ENCODE data around the gene CHRDL2. TPM values are rescaled to one million over a fixed set of nuclear protein-coding genes. Genes with fewer than 3 reads are reported as not detected.
"Not testable (repeated sequence)": the region's sequence is repeated elsewhere in the genome, so short reads cannot be mapped to it uniquely, and the experiment has no call there.

CHRDL2 gene
- total RNA-seq, 6 experiments from 2014 or later, result not detected

DNA sequence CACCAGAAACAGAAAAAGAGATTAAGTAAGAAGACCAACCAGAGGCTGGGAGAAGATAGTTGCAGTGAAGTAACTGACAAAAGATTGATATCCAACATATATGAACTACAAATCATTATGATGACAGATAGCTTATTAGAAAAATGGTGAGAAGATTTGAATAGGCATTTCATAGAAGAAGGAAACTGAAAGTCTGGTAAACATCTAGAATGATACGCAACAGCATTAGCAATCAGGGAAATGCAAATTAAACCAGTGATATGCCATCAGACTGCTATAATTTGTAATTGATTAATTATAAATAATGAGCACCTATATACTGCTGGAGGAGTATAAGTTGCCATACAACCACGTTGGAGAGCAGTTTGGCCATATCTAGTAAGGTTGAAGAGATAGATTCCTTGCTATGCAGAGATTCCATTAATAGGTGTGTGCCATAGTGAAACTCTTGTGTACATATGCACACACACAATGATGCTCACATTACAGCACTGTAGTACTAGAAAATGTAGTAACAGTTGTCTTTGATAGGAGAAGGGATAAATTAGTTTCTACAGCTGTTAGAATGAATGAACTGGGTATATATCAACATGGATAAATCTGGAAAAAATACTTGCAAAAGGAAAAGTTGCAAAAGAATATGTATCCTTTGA is 38.0 kb upstream of the CHRDL2 start:
- peaks cover 41% of the 10 kb centered on the region for H3K4me1 Mint-ChIP-seq (ENCODE audit: low read depth)

GRCh38 chr11:74768172-74768651 is 37.0 kb upstream of the CHRDL2 start:
- H3K27ac Mint-ChIP-seq; H3K27me3 Mint-ChIP-seq (ENCODE audit: insufficient read depth); H3K4me3 Mint-ChIP-seq; H3K9me3 Mint-ChIP-seq; DNase-seq: not testable (repeated sequence)
- peaks cover 13% of the 10 kb centered on the region for H3K36me3 Mint-ChIP-seq (ENCODE audit: low read depth)
- peaks cover 36% of the 10 kb centered on the region for H3K4me1 Mint-ChIP-seq (ENCODE audit: low read depth)

More for the DNA sequence above, 38.0 kb upstream of the CHRDL2 start:
- H3K9me3 Mint-ChIP-seq, result no peaks in the 10 kb centered on the region
- TF ChIP-seq CTCF (IDR thresholded peaks at IDR 0.05), result no peak
- no peak overlapping the region for H3K27ac Mint-ChIP-seq
- peaks cover 4% of the 10 kb centered on the region for H3K36me3 Mint-ChIP-seq (ENCODE audit: low read depth)
- peaks cover 2% of the 10 kb centered on the region; the same call in 1 of the 2 replicates for H3K27me3 Mint-ChIP-seq (ENCODE audit: insufficient read depth)
- no peak for DNase-seq
- H3K4me3 Mint-ChIP-seq, result no peak overlapping the region

DNA sequence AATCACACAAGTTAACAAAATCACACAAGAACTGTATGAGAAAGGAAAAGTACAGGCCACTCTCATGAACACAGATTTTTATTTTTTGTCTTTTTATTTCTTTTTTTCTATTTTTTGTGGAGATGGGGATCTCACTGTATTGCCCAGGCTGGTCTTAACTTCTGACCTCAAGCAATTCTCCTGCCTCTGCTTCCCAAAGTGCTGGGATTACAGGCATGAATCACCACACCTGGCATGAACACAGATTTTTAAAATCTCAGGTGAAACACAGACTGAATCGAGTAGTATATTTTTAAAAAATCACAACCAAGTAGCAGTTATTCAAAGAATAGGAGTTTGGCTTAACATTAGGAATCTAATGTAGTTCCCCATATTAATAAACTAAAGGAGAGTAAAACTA is 35.7 kb upstream of the CHRDL2 start:
- Mint-ChIP-seq H3K36me3 (ENCODE audit: low read depth) (peaks cover 23% of the 10 kb centered on the region), H3K27me3 (ENCODE audit: insufficient read depth) (no peaks in the 10 kb centered on the region), H3K4me1 (ENCODE audit: low read depth) (peaks cover 37% of the 10 kb centered on the region), H3K27ac (no peak overlapping the region), H3K4me3 (no peak overlapping the region), H3K9me3 (peaks cover 6% of the 10 kb centered on the region; the same call in 1 of the 2 replicates)
- no peak for TF ChIP-seq CTCF (IDR thresholded peaks at IDR 0.05)
- DNase-seq, result no peak

DNA sequence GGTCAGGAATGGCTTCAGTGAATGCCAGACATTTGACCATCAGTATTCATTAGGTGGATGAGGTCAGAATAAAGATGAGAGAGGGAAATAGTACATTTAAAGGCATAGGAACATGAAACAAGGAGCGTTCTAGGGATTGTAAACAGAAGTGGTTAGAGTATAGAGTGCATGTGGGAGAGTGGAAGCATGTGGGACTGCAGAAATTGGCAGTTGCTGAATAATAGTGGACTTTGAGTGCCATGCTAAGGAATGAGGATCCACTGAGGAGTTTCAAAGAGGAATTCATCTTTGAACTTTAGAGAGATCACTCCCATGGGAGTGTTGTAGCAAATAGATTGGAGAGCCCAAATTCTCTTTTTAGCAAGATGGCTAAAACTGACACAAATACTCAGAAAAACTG is 25.3 kb upstream of the CHRDL2 start:
- H3K36me3 Mint-ChIP-seq (ENCODE audit: low read depth), result peaks cover 6% of the 10 kb centered on the region
- no peak overlapping the region for H3K4me3 Mint-ChIP-seq
- H3K9me3 Mint-ChIP-seq, result peaks cover 5% of the 10 kb centered on the region
- H3K4me1 Mint-ChIP-seq (ENCODE audit: low read depth), result peaks cover 41% of the 10 kb centered on the region
- H3K27me3 Mint-ChIP-seq (ENCODE audit: insufficient read depth), result no peaks in the 10 kb centered on the region
- no peak overlapping the region for H3K27ac Mint-ChIP-seq
- no peak for TF ChIP-seq CTCF (IDR thresholded peaks at IDR 0.05)
- DNase-seq, result no peak

GRCh38 chr11:74755395-74755995 is 24.3 kb upstream of the CHRDL2 start:
- H3K36me3 Mint-ChIP-seq (ENCODE audit: low read depth), result peaks cover 6% of the 10 kb centered on the region
- peaks cover 49% of the 10 kb centered on the region for H3K4me1 Mint-ChIP-seq (ENCODE audit: low read depth)
- peak overlapping the region; percentile 50 for H3K4me3 Mint-ChIP-seq
- no peaks in the 10 kb centered on the region for H3K27me3 Mint-ChIP-seq (ENCODE audit: insufficient read depth)
- H3K27ac Mint-ChIP-seq, result peak overlapping the region; percentile 62
- no peak for DNase-seq
- no peak for TF ChIP-seq CTCF (IDR thresholded peaks at IDR 0.05)
- peaks cover 5% of the 10 kb centered on the region for H3K9me3 Mint-ChIP-seq

Data from HFFc6 (cell line).